Medulla oblongata (tissue), 1 donor: Measurements from ENCODE around the gene ACKR2.
A peak's percentile ranks its signal among the peaks of the same experiment; 100 is the strongest.

Source experiments
- DNase-seq: peaks from one replicate; pipeline ENCODE4 v3.0.0-alpha.2; 2015; ENCODE audit errors: extremely low spot score

Gene ACKR2

GRCh38 chr3:42829628-42830436, 20.6 kb downstream of the ACKR2 start:
- DNase-seq, result no peak

GRCh38 chr3:42830437-42831320, 21.4 kb downstream of the ACKR2 start:
- DNase-seq, result peak; percentile 21

- peak; percentile 83 for DNase-seq
These were observed 22.1 kb downstream of the ACKR2 start for GRCh38 chr3:42831321-42831713.

- DNase-seq, result no peak
These were observed 27.2 kb downstream of the ACKR2 start for GRCh38 chr3:42836150-42837123.

- DNase-seq, result no peak
These were observed 29.3 kb downstream of the ACKR2 start for GRCh38 chr3:42838571-42838970.

GRCh38 chr3:42839616-42840015, 30.4 kb downstream of the ACKR2 start:
- DNase-seq, result peak; percentile 90

GRCh38 chr3:42841332-42841731, 32.1 kb downstream of the ACKR2 start:
- DNase-seq, result no peak

- DNase-seq, result no peak
These were observed 34.6 kb downstream of the ACKR2 start for GRCh38 chr3:42843713-42844411.

GRCh38 chr3:42844412-42844713, 35.1 kb downstream of the ACKR2 start:
- DNase-seq, result no peak

GRCh38 chr3:42844815-42845214, 35.6 kb downstream of the ACKR2 start:
- no peak for DNase-seq

- peak; percentile 70 for DNase-seq
These were observed 37.7 kb downstream of the ACKR2 start for GRCh38 chr3:42846685-42847522.

- DNase-seq, result no peak
These were observed 38.5 kb downstream of the ACKR2 start for GRCh38 chr3:42847731-42848130.

- no peak for DNase-seq
These were observed 39.8 kb downstream of the ACKR2 start for GRCh38 chr3:42849017-42849416.

GRCh38 chr3:42850263-42850662, 41.0 kb downstream of the ACKR2 start:
- DNase-seq, result no peak

GRCh38 chr3:42851228-42851834, 42.1 kb downstream of the ACKR2 start:
- no peak for DNase-seq

GRCh38 chr3:42852441-42852840, 43.2 kb downstream of the ACKR2 start:
- no peak for DNase-seq

- DNase-seq, result no peak
These were observed 43.8 kb downstream of the ACKR2 start for GRCh38 chr3:42853056-42853455.

GRCh38 chr3:42853739-42854302, 44.6 kb downstream of the ACKR2 start:
- DNase-seq, result no peak

- DNase-seq, result no peak
These were observed 45.9 kb downstream of the ACKR2 start for GRCh38 chr3:42855219-42855546.
